CD14-positive monocyte (primary cell): ENCODE results near the gene ZNF827. TPM values are rescaled to one million over a fixed set of nuclear protein-coding genes. Genes with fewer than 3 reads are reported as not detected.

Experiments used
- DNase-seq, 3 donors: peaks; one replicate each; pipeline ENCODE4 v3.0.0-alpha.2; 2011 to 2022
- H2AFZ ChIP-seq: 2 replicates; pipeline ENCODE4 v1.6.0; 2012; ENCODE audit warnings: mild to moderate bottlenecking, low read depth, low read length, inconsistent platforms; ENCODE audit not compliant: insufficient read depth, poor library complexity, severe bottlenecking
- H3K27ac ChIP-seq, 2 donors: 1 replicate in 1 of 2; 2 replicates in 1 of 2; pipeline ENCODE4 v1.5.1; 2012 to 2013; ENCODE audit warnings: low read length in 2 of 2, control low read depth in 1 of 2, inconsistent platforms in 1 of 2, low read depth in 1 of 2, mild to moderate bottlenecking in 1 of 2
- H3K27me3 ChIP-seq, 2 donors: one replicate each; pipeline versions ENCODE4 v1.6.0 to v1.6.1; 2011 to 2013; ENCODE audit warnings: low read length in 2 of 2; ENCODE audit not compliant: control insufficient read depth in 2 of 2, insufficient read depth in 2 of 2
- H3K36me3 ChIP-seq, 2 donors: replicated peaks in 1 of 2; 1 replicate in 1 of 2; 2 replicates in 1 of 2; pipeline versions ENCODE4 v1.5.1 to v1.6.1; 2012 to 2013; ENCODE audit warnings: low read length in 2 of 2, control low read depth in 1 of 2, inconsistent platforms in 1 of 2, mild to moderate bottlenecking in 1 of 2; ENCODE audit not compliant: insufficient read depth in 2 of 2, control insufficient read depth in 1 of 2
- H3K4me1 ChIP-seq, 2 donors: 1 replicate in 1 of 2; 2 replicates in 1 of 2; pipeline versions ENCODE4 v1.5.1 to v1.6.1; 2012 to 2013; ENCODE audit warnings: low read length in 2 of 2, control low read depth in 1 of 2, inconsistent platforms in 1 of 2, mild to moderate bottlenecking in 1 of 2, moderate library complexity in 1 of 2; ENCODE audit not compliant: insufficient read depth in 2 of 2, control insufficient read depth in 1 of 2
- H3K4me2 ChIP-seq: replicated peaks from 2 replicates; pipeline ENCODE3; 2012; ENCODE audit warnings: low read length, moderate library complexity, mild to moderate bottlenecking; ENCODE audit not compliant: poor library complexity, severe bottlenecking; ENCODE audit errors: extremely low read depth
- H3K4me3 ChIP-seq, 3 experiments: fragments of 200-600 bp in 1 of 3; sonication (generic) in 1 of 3; replicated peaks in 1 of 3; 1 replicate in 2 of 3; 2 replicates in 1 of 3; pipeline ENCODE4 v1.5.1; 2011 to 2013; ENCODE audit warnings: low read length in 3 of 3, mild to moderate bottlenecking in 3 of 3, control low read depth in 2 of 3, low read depth in 2 of 3, inconsistent platforms in 1 of 3, moderate library complexity in 1 of 3
- H3K79me2 ChIP-seq: 2 replicates; pipeline ENCODE4 v1.6.0; 2012; ENCODE audit warnings: mild to moderate bottlenecking, control low read depth, inconsistent platforms, low read length, moderate library complexity; ENCODE audit not compliant: insufficient read depth
- H3K9ac ChIP-seq: 2 replicates; pipeline ENCODE4 v1.6.0; 2017; ENCODE audit warnings: low read length, mild to moderate bottlenecking; ENCODE audit not compliant: insufficient read depth, poor library complexity, severe bottlenecking
- H3K9me3 ChIP-seq, 2 donors: replicated peaks in 1 of 2; 1 replicate in 1 of 2; 2 replicates in 1 of 2; pipeline versions ENCODE4 v1.5.1 to v1.6.1; 2012 to 2013; ENCODE audit warnings: low read length in 2 of 2, control low read depth in 1 of 2; ENCODE audit not compliant: control insufficient read depth in 1 of 2, insufficient read depth in 1 of 2
- H4K20me1 ChIP-seq: 2 replicates; pipeline ENCODE4 v1.6.0; 2012; ENCODE audit warnings: mild to moderate bottlenecking, low read length, control low read depth, moderate library complexity; ENCODE audit not compliant: insufficient read depth
- H3K27ac Mint-ChIP-seq, 7 donors: one replicate each; pipeline ENCODE4 v1.8.0; 2020; ENCODE audit warnings: mild to moderate bottlenecking in 7 of 7, mixed read lengths in 7 of 7, moderate library complexity in 6 of 7, inconsistent platforms in 2 of 7
- H3K27me3 Mint-ChIP-seq, 3 donors: one replicate each; pipeline ENCODE4 v1.8.0; 2021 to 2022; ENCODE audit warnings: low read depth in 3 of 3, mild to moderate bottlenecking in 3 of 3, mixed read lengths in 3 of 3, moderate library complexity in 3 of 3, inconsistent platforms in 1 of 3
- H3K36me3 Mint-ChIP-seq, 2 donors: one replicate each; pipeline ENCODE4 v1.8.0; 2020; ENCODE audit warnings: mixed read lengths in 2 of 2, inconsistent platforms in 1 of 2, mild to moderate bottlenecking in 1 of 2
- H3K4me1 Mint-ChIP-seq: one replicate; pipeline ENCODE4 v1.8.0; 2020; ENCODE audit warnings: mild to moderate bottlenecking, mixed read lengths
- H3K4me3 Mint-ChIP-seq, 2 donors: one replicate each; pipeline ENCODE4 v1.8.0; 2020; ENCODE audit warnings: mild to moderate bottlenecking in 2 of 2, mixed read lengths in 2 of 2, moderate library complexity in 1 of 2
- H3K9me3 Mint-ChIP-seq, 7 donors: one replicate each; pipeline ENCODE4 v1.8.0; 2020 to 2022; ENCODE audit warnings: mixed read lengths in 7 of 7, mild to moderate bottlenecking in 6 of 7, moderate library complexity in 6 of 7, inconsistent platforms in 2 of 7
- WGBS: methylation state at CpG from one replicate; pipeline ENCODE4 v1.1.5; 2013; ENCODE audit warnings: missing lambda C conversion rate; ENCODE audit not compliant: insufficient coverage; 5-methylcytosine and 5-hydroxymethylcytosine counted together
- intact Hi-C, 2 donors: fragments of 100-400 bp; cut with micrococcal nuclease; formaldehyde crosslinking; loops; one replicate each; pipeline versions ENCODE4 v1.15.0 to v1.15.1; 2023
- polyA plus RNA-seq, 3 donors: library from polyadenylated mRNA; depleted of rRNA in 1 of 3; unstranded in 2 of 3; stranded (reverse) in 1 of 3; fragments of 300-500 nt in 2 of 3; fragments of >200 nt in 1 of 3; fragmentation: Illumina TruSeq in 2 of 3; gene quantifications; 1 replicate in 2 of 3; 2 replicates in 1 of 3; pipeline ENCODE4 v1.2.3, GENCODE V29; 2012 to 2021
- TF ChIP-seq, protein P1 (sequence below): fragments of 200-600 bp; IDR thresholded peaks from one replicate; pipeline ENCODE4 v1.8.0; 2022; ENCODE audit warnings: antibody characterized with exemption, mild to moderate bottlenecking

Gene ZNF827
- polyA plus RNA-seq, 3 donors, result 0.04 TPM; not detected in 2

DNA sequence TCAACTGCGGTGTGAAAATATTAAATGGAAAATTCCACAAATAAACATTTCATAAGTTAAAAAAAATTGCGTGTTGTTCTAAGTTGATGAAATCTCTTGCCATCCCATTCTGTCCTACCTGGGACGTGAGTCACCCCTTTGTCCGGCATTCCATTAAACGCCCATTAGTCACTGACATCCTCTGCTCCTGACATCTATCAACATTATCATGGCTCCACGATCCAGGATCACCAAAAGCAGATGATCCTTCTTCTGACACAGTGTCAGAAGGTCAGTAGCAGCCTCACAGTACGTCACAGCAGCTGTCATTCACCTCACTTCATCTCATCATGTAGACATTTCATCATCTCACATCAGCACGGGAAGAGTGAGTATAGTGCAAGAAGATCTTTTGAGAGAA lies 125.7 kb downstream of the ZNF827 start:
- intact Hi-C loops, result no loop called here
- Mint-ChIP-seq H3K36me3 (no peaks in the 10 kb centered on the region), H3K4me1 (peaks cover 5% of the 10 kb centered on the region), H3K4me3 (no peak overlapping the region), H3K27ac (no peak overlapping the region), H3K9me3 (peaks cover 7 to 19% (median 10%) of the 10 kb centered on the region in 7 donors), H3K27me3 (peaks cover 0 to 2% (median 0%) of the 10 kb centered on the region in 3 donors)
- Histone ChIP-seq H3K4me3 (no peak overlapping the region), H4K20me1 (no peaks in the 10 kb centered on the region), H3K36me3 (no peaks in the 10 kb centered on the region), H3K27me3 (no peaks in the 10 kb centered on the region), H3K79me2 (no peaks in the 10 kb centered on the region), H3K27ac (no peak overlapping the region), H2AFZ (no peak overlapping the region), H3K4me2 (no peak overlapping the region), H3K9ac (no peak overlapping the region), H3K9me3 (peaks cover 9 to 14% of the 10 kb centered on the region in 2 donors), H3K4me1 (peaks cover 0 to 5% of the 10 kb centered on the region in 2 donors)
- TF ChIP-seq, protein P1, sequence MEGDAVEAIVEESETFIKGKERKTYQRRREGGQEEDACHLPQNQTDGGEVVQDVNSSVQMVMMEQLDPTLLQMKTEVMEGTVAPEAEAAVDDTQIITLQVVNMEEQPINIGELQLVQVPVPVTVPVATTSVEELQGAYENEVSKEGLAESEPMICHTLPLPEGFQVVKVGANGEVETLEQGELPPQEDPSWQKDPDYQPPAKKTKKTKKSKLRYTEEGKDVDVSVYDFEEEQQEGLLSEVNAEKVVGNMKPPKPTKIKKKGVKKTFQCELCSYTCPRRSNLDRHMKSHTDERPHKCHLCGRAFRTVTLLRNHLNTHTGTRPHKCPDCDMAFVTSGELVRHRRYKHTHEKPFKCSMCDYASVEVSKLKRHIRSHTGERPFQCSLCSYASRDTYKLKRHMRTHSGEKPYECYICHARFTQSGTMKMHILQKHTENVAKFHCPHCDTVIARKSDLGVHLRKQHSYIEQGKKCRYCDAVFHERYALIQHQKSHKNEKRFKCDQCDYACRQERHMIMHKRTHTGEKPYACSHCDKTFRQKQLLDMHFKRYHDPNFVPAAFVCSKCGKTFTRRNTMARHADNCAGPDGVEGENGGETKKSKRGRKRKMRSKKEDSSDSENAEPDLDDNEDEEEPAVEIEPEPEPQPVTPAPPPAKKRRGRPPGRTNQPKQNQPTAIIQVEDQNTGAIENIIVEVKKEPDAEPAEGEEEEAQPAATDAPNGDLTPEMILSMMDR, result no peak
- DNase-seq, result no peak
- 95% methylated on average over 5 of the region's 8 CpGs for WGBS

DNA sequence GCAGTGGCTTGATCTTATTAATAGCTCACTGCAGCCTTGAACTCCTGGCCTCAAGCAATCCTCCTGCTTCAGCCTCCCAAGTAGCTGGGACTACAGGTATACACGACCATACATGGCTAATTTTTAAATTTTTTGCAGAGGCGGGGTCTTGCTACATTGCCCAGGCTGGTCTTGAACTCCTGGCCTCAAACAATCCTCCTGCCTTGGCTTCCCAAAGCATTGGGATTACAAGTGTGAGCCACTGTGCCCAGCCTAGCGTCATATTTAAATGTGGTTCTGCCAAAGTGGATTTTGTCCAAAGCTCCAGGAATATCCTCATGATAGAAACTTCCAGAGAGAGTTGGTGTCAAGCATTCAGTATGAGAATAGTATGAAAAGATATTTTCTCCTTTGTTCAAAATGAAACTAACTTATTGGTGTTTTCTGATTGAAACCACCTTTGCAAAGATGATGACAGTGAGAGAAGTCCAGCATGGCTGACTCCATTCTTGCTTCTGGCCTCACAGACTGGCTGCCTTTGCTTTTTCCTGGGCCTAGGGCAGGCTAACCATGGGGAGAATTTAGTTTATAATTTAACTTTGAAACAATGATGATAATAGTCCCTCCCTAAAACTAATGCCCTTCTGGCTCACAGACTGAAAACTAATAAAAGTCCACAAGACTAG lies 129.6 kb downstream of the ZNF827 start:
- Mint-ChIP-seq H3K36me3 (no peaks in the 10 kb centered on the region), H3K9me3 (peaks cover 5 to 14% (median 9%) of the 10 kb centered on the region in 7 donors), H3K4me3 (no peak overlapping the region), H3K27ac (peak overlapping the region in 5 of 7 donors; percentile 32 to 84 (median 68)), H3K4me1 (peaks cover 10% of the 10 kb centered on the region), H3K27me3 (peaks cover 0 to 2% (median 0%) of the 10 kb centered on the region in 3 donors)
- Histone ChIP-seq H3K9ac (no peak overlapping the region), H3K27me3 (no peaks in the 10 kb centered on the region), H3K4me2 (no peak overlapping the region), H3K27ac (peak overlapping the region in 1 of 2 donors; percentile 68), H4K20me1 (no peaks in the 10 kb centered on the region), H3K9me3 (peaks cover 9 to 12% of the 10 kb centered on the region in 2 donors), H3K4me3 (no peak overlapping the region), H3K36me3 (no peaks in the 10 kb centered on the region), H3K79me2 (no peaks in the 10 kb centered on the region), H3K4me1 (peaks cover 0 to 6% of the 10 kb centered on the region in 2 donors), H2AFZ (no peak overlapping the region)
- intact Hi-C loops, result no loop called here
- TF ChIP-seq, protein P1, result no peak
- DNase-seq, result no peak
- WGBS, result 96% methylated on average over 2 of the region's 3 CpGs
